ENCODE measurements around the gene FRYL.

Gene FRYL

DNA sequence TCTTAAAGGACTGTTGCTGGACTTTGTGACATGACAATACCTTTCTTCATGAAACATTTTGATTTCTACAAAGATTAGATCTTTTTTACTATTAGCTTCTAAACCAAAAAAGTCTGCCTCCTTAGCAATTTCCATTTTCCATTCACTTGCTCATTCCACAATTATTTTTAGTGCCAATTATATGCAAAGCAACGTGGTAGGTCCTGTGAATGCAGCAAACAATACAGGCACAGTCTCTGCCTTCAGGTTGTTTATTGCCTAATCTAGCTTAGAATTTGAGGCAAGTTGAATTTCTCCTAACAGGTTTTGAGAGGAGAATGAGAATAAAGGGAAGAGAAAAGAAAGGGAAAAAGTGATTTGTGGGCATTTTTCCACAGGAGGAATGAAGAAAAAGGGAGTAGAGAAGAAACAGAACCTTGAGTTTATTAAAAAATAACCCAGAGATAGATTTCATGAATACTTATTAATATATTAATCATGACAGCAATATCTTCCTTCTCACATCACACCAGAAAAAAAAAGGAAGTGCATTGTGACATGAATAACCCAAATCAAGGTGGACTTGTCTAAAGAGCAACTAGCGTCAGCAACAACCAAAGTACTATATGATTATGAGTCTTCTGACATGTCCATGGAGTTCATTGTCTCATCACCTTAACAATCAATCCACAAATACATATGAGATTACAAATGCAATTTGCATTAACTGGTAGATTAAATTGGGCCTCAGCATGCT lies 16.3 kb upstream of the FRYL start:
- no peak overlapping the region for H2AFZ ChIP-seq (ENCODE audit: low read length)
- no peak for TF ChIP-seq EZH2phosphoT487 (IDR thresholded peaks at IDR 0.05; ENCODE audit: borderline replicate concordance)
- TF ChIP-seq, protein P1, sequence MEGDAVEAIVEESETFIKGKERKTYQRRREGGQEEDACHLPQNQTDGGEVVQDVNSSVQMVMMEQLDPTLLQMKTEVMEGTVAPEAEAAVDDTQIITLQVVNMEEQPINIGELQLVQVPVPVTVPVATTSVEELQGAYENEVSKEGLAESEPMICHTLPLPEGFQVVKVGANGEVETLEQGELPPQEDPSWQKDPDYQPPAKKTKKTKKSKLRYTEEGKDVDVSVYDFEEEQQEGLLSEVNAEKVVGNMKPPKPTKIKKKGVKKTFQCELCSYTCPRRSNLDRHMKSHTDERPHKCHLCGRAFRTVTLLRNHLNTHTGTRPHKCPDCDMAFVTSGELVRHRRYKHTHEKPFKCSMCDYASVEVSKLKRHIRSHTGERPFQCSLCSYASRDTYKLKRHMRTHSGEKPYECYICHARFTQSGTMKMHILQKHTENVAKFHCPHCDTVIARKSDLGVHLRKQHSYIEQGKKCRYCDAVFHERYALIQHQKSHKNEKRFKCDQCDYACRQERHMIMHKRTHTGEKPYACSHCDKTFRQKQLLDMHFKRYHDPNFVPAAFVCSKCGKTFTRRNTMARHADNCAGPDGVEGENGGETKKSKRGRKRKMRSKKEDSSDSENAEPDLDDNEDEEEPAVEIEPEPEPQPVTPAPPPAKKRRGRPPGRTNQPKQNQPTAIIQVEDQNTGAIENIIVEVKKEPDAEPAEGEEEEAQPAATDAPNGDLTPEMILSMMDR (conservative IDR thresholded peaks at IDR 0.05; ENCODE audit: low read length) = no peak
- H3K9ac ChIP-seq (ENCODE audit: low read depth, low read length, poor library complexity, severe bottlenecking) = no peak overlapping the region

DNA sequence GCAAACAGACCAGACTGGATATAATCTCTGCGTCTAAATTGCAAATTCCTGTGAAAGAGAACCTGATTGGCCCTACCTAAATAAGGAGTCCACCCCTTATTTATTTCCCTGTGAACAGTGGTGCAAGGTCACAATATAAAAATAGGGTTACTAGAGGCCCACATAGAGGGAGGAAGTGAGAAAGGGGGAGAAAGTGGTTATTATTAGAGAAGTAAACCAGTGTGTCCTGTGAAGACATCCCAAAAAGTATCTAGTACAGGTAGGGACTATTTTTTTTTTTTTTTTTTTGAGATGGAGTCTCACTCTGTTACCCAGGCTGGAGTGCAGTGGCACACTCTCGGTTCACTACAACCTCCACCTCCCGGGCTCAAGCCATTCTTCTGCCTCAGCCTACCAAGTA lies 15.0 kb upstream of the FRYL start:
- H2AFZ ChIP-seq (ENCODE audit: low read length) = no peak overlapping the region
- no peaks in the 10 kb centered on the region for H3K9me2 ChIP-seq (replicated peaks; ENCODE audit: low read depth, low read length)
- H3K36me3 ChIP-seq (ENCODE audit: insufficient read depth, low read length) = no peaks in the 10 kb centered on the region
- no peak overlapping the region for H3K9ac ChIP-seq (ENCODE audit: low read depth, low read length, poor library complexity, severe bottlenecking)
- no peak overlapping the region for H3K4me2 ChIP-seq (ENCODE audit: low read depth, low read length, poor library complexity, severe bottlenecking)
- H3F3A ChIP-seq (ENCODE audit: low read depth) = no peaks in the 10 kb centered on the region
- no peaks in the 10 kb centered on the region for H3K4me1 ChIP-seq (ENCODE audit: insufficient read depth, low read length, poor library complexity, severe bottlenecking)
- no peaks in the 10 kb centered on the region for H4K20me1 ChIP-seq (ENCODE audit: insufficient read depth, low read length, poor library complexity, severe bottlenecking)
- H3K9me3 ChIP-seq (ENCODE audit: insufficient read depth, low read depth, low read length) = no peaks in the 10 kb centered on the region
- no peaks in the 10 kb centered on the region for H3K79me2 ChIP-seq (ENCODE audit: insufficient read depth, low read length)
- TF ChIP-seq, protein P1 (conservative IDR thresholded peaks at IDR 0.05; ENCODE audit: low read length) = no peak
- TF ChIP-seq EZH2phosphoT487 (IDR thresholded peaks at IDR 0.05; ENCODE audit: borderline replicate concordance) = no peak
- H3K4me3 ChIP-seq (ENCODE audit: low read length, poor library complexity, severe bottlenecking) = no peak overlapping the region
- H3K27me3 ChIP-seq (ENCODE audit: insufficient read depth, low read length, poor library complexity, severe bottlenecking) = no peaks in the 10 kb centered on the region

More for the DNA sequence above, 16.3 kb upstream of the FRYL start:
- no peaks in the 10 kb centered on the region for H3K9me2 ChIP-seq (replicated peaks; ENCODE audit: low read depth, low read length)
- no peaks in the 10 kb centered on the region for H3K9me3 ChIP-seq (ENCODE audit: insufficient read depth, low read depth, low read length)
- H3K79me2 ChIP-seq (ENCODE audit: insufficient read depth, low read length) = no peaks in the 10 kb centered on the region
- H4K20me1 ChIP-seq (ENCODE audit: insufficient read depth, low read length, poor library complexity, severe bottlenecking) = no peaks in the 10 kb centered on the region
- H3K4me3 ChIP-seq (ENCODE audit: low read length, poor library complexity, severe bottlenecking) = no peak overlapping the region
- no peaks in the 10 kb centered on the region for H3K27me3 ChIP-seq (ENCODE audit: insufficient read depth, low read length, poor library complexity, severe bottlenecking)
- H3F3A ChIP-seq (ENCODE audit: low read depth) = no peaks in the 10 kb centered on the region
- H3K36me3 ChIP-seq (ENCODE audit: insufficient read depth, low read length) = no peaks in the 10 kb centered on the region
- H3K4me2 ChIP-seq (ENCODE audit: low read depth, low read length, poor library complexity, severe bottlenecking) = no peak overlapping the region
- no peaks in the 10 kb centered on the region for H3K4me1 ChIP-seq (ENCODE audit: insufficient read depth, low read length, poor library complexity, severe bottlenecking)

DNA sequence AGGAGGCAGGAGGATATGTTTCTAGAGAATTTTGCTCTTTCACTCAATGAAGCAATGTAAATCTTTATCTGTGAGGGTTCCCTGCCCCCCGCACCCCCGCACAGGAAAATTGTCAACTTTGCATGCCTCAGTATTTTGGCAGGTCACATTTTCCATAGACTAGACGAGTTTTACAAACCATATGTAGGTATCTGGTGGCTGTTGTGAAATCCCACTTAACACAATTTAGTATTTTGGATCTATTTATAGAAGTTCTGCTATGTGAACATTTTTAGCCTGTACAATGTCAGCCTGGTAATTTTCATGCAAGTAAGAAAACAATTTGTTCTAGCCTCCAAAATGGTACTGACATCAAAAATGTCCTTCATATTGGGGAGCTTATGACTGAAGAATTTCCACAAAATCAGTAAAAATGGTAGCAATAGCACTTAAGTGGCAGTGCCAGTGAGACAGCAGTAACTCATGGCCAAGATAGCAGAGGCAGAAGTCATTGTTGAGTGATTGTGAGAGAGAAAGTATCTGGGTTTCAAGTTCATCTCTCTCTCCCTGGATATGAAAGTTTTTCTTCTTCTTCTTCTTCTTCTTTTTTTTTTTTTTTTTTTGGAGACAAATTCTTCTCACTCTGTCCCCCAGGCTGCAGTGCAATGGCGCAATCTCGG lies 12.4 kb upstream of the FRYL start:
- Histone ChIP-seq H3K4me3 (ENCODE audit: low read length, poor library complexity, severe bottlenecking) (no peak overlapping the region), H3F3A (ENCODE audit: low read depth) (no peaks in the 10 kb centered on the region), H3K4me1 (ENCODE audit: insufficient read depth, low read length, poor library complexity, severe bottlenecking) (no peaks in the 10 kb centered on the region), H3K36me3 (ENCODE audit: insufficient read depth, low read length) (no peaks in the 10 kb centered on the region), H3K4me2 (ENCODE audit: low read depth, low read length, poor library complexity, severe bottlenecking) (no peak overlapping the region), H3K79me2 (ENCODE audit: insufficient read depth, low read length) (no peaks in the 10 kb centered on the region), H3K27me3 (ENCODE audit: insufficient read depth, low read length, poor library complexity, severe bottlenecking) (no peaks in the 10 kb centered on the region), H4K20me1 (ENCODE audit: insufficient read depth, low read length, poor library complexity, severe bottlenecking) (no peaks in the 10 kb centered on the region), H3K9me2 (replicated peaks; ENCODE audit: low read depth, low read length) (no peaks in the 10 kb centered on the region), H3K9ac (ENCODE audit: low read depth, low read length, poor library complexity, severe bottlenecking) (no peak overlapping the region), H2AFZ (ENCODE audit: low read length) (no peak overlapping the region), H3K9me3 (ENCODE audit: insufficient read depth, low read depth, low read length) (no peaks in the 10 kb centered on the region)
- TF ChIP-seq, protein P1 (conservative IDR thresholded peaks at IDR 0.05; ENCODE audit: low read length) = no peak
- no peak for TF ChIP-seq EZH2phosphoT487 (IDR thresholded peaks at IDR 0.05; ENCODE audit: borderline replicate concordance)

Data from Loucy (cell line).